ENCODE measurements around the gene SKP1.
A peak's percentile ranks its signal among the peaks of the same experiment; 100 is the strongest.

The SKP1 gene

GRCh38 chr5:134143431-134143830, 33.3 kb downstream of the SKP1 start:
- Histone ChIP-seq H3K4me2 (no peak overlapping the region), H3K36me3 (peaks cover 91% of the 10 kb centered on the region), H3K4me3 (no peak overlapping the region), H3K27ac (no peak overlapping the region), H3K9ac (no peak overlapping the region), H3K4me1 (peaks cover 33% of the 10 kb centered on the region), H3K9me3 (no peaks in the 10 kb centered on the region), H3K27me3 (no peaks in the 10 kb centered on the region), H4K20me1 (peaks cover 100% of the 10 kb centered on the region)
- TF ChIP-seq Cebpa-rat (IDR thresholded peaks at IDR 0.05): no peak

- H3K27ac ChIP-seq: no peak overlapping the region
- no peak overlapping the region for H3K4me2 ChIP-seq
- H3K36me3 ChIP-seq: peaks cover 86% of the 10 kb centered on the region
- H4K20me1 ChIP-seq: peaks cover 100% of the 10 kb centered on the region
- no peaks in the 10 kb centered on the region for H3K27me3 ChIP-seq
- H3K9me3 ChIP-seq: no peaks in the 10 kb centered on the region
- no peak overlapping the region for H3K9ac ChIP-seq
- no peak for TF ChIP-seq Cebpa-rat (IDR thresholded peaks at IDR 0.05)
- H3K4me1 ChIP-seq: peaks cover 39% of the 10 kb centered on the region
- no peak overlapping the region for H3K4me3 ChIP-seq
These were observed 33.9 kb downstream of the SKP1 start for GRCh38 chr5:134142806-134143205.

- no peak for TF ChIP-seq Cebpa-rat (IDR thresholded peaks at IDR 0.05)
- H3K9me3 ChIP-seq: no peaks in the 10 kb centered on the region
- no peak overlapping the region for H3K27ac ChIP-seq
These were observed 34.7 kb downstream of the SKP1 start for GRCh38 chr5:134142052-134142451.

GRCh38 chr5:134141331-134142050, 35.3 kb downstream of the SKP1 start:
- no peak overlapping the region for H3K4me3 ChIP-seq
- no peaks in the 10 kb centered on the region for H3K27me3 ChIP-seq
- peaks cover 52% of the 10 kb centered on the region for H3K4me1 ChIP-seq
- H3K9ac ChIP-seq: no peak overlapping the region
- no peak overlapping the region for H3K27ac ChIP-seq
- H3K36me3 ChIP-seq: peaks cover 78% of the 10 kb centered on the region
- H3K4me2 ChIP-seq: 0 out of 2 replicates have a peak overlapping the region, but pooled peaks have one; percentile 4
- no peaks in the 10 kb centered on the region for H3K9me3 ChIP-seq
- no peak for TF ChIP-seq Cebpa-rat (IDR thresholded peaks at IDR 0.05)
- peaks cover 100% of the 10 kb centered on the region for H4K20me1 ChIP-seq

More at GRCh38 chr5:134142052-134142451, 34.7 kb downstream of the SKP1 start:
- Histone ChIP-seq H3K9ac (no peak overlapping the region), H3K4me2 (no peak overlapping the region), H3K4me1 (peaks cover 47% of the 10 kb centered on the region), H4K20me1 (peaks cover 100% of the 10 kb centered on the region), H3K36me3 (peaks cover 79% of the 10 kb centered on the region), H3K27me3 (no peaks in the 10 kb centered on the region), H3K4me3 (no peak overlapping the region)

GRCh38 chr5:134140530-134141201, 36.1 kb downstream of the SKP1 start:
- H3K9ac ChIP-seq: no peak overlapping the region
- no peaks in the 10 kb centered on the region for H3K27me3 ChIP-seq
- peak overlapping the region; percentile 11 for H3K4me2 ChIP-seq
- H3K27ac ChIP-seq: no peak overlapping the region
- no peak for TF ChIP-seq Cebpa-rat (IDR thresholded peaks at IDR 0.05)
- H3K9me3 ChIP-seq: no peaks in the 10 kb centered on the region
- no peak overlapping the region for H3K4me3 ChIP-seq
- H3K36me3 ChIP-seq: peaks cover 78% of the 10 kb centered on the region
- H3K4me1 ChIP-seq: peaks cover 61% of the 10 kb centered on the region
- peaks cover 100% of the 10 kb centered on the region for H4K20me1 ChIP-seq

- no peak for TF ChIP-seq Cebpa-rat (IDR thresholded peaks at IDR 0.05)
- Histone ChIP-seq H3K36me3 (peaks cover 78% of the 10 kb centered on the region), H3K9me3 (no peaks in the 10 kb centered on the region), H3K9ac (no peak overlapping the region), H3K4me1 (peaks cover 67% of the 10 kb centered on the region), H3K27ac (no peak overlapping the region), H3K4me3 (no peak overlapping the region), H3K4me2 (peak overlapping the region; percentile 11), H4K20me1 (peaks cover 100% of the 10 kb centered on the region), H3K27me3 (no peaks in the 10 kb centered on the region)
These were observed 36.8 kb downstream of the SKP1 start for GRCh38 chr5:134139891-134140469.

GRCh38 chr5:134139377-134139851, 37.3 kb downstream of the SKP1 start:
- no peak for TF ChIP-seq Cebpa-rat (IDR thresholded peaks at IDR 0.05)
- Histone ChIP-seq H4K20me1 (peaks cover 100% of the 10 kb centered on the region), H3K4me1 (peaks cover 72% of the 10 kb centered on the region), H3K27ac (0 out of 2 replicates have a peak overlapping the region, but pooled peaks have one; percentile 18), H3K4me2 (peak overlapping the region; percentile 66), H3K36me3 (peaks cover 78% of the 10 kb centered on the region), H3K4me3 (no peak overlapping the region), H3K9ac (no peak overlapping the region), H3K27me3 (no peaks in the 10 kb centered on the region), H3K9me3 (no peaks in the 10 kb centered on the region)

- Histone ChIP-seq H3K4me2 (peak overlapping the region; percentile 66), H3K4me3 (no peak overlapping the region), H4K20me1 (peaks cover 100% of the 10 kb centered on the region), H3K9ac (no peak overlapping the region), H3K27ac (peak overlapping the region; percentile 58; the same call in 1 of the 2 replicates), H3K27me3 (no peaks in the 10 kb centered on the region), H3K36me3 (peaks cover 78% of the 10 kb centered on the region), H3K9me3 (no peaks in the 10 kb centered on the region), H3K4me1 (peaks cover 80% of the 10 kb centered on the region)
- TF ChIP-seq Cebpa-rat (IDR thresholded peaks at IDR 0.05): no peak
These were observed 38.1 kb downstream of the SKP1 start for GRCh38 chr5:134138416-134139376.

- no peaks in the 10 kb centered on the region for H3K9me3 ChIP-seq
- H3K4me2 ChIP-seq: no peak overlapping the region; the same call in 1 of the 2 replicates
- peaks cover 99% of the 10 kb centered on the region for H3K4me1 ChIP-seq
- no peak for TF ChIP-seq Cebpa-rat (IDR thresholded peaks at IDR 0.05)
- H3K27me3 ChIP-seq: no peaks in the 10 kb centered on the region
- no peak overlapping the region for H3K27ac ChIP-seq
- peaks cover 71% of the 10 kb centered on the region for H3K36me3 ChIP-seq
- H3K4me3 ChIP-seq: no peak overlapping the region
- H4K20me1 ChIP-seq: peaks cover 100% of the 10 kb centered on the region
- H3K9ac ChIP-seq: no peak overlapping the region
These were observed 40.0 kb downstream of the SKP1 start for GRCh38 chr5:134136771-134137170.
